HG03565 (cell line): ENCODE results near the gene CAPN11.
"Not testable (repeated sequence)": the region's sequence is repeated elsewhere in the genome, so short reads cannot be mapped to it uniquely, and the experiment has no call there.

Experiments
- ATAC-seq: cut with Tn5 transposase; IDR thresholded peaks from one replicate; pipeline ENCODE4 v1.9.1; 2021; ENCODE audit warnings: mild to moderate bottlenecking, moderate library complexity; ENCODE audit not compliant: unreplicated experiment

Gene CAPN11

DNA sequence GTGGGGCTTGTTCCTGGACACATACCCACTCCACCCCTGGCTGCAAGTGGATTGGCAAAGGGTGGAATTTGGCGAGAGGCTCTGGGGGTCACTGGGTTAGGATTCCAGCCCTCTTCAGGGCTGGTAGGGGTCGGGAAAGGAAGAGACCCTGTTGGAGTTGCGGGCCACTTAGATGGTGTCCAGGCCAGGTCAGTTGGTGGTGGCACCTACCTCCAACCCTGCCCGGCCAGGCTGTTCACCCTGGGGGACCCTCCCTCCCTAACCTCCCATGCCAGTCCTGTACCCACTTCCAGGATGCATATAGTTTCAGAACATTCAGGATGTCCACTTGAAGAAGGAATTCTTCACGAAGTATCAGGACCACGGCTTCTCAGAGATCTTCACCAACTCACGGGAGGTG lies 21.0 kb downstream of the CAPN11 start:
- ATAC-seq: no peak

DNA sequence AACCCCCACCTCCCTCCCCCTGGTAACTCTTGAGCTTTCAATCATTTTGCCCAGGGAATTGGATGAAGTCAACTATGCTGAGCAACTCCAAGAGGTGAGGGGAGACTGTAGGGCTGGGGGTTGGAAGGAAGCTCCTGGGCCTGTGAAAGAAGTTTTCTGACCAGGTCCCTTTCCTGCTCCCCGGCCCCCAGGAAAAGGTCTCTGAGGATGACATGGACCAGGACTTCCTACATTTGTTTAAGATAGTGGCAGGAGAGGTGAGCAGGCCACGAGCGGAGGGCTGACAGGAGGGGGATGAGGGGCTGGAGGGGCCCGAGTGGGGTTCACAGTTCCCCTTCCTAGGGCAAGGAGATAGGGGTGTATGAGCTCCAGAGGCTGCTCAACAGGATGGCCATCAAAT lies 21.8 kb downstream of the CAPN11 start:
- ATAC-seq: no peak

DNA sequence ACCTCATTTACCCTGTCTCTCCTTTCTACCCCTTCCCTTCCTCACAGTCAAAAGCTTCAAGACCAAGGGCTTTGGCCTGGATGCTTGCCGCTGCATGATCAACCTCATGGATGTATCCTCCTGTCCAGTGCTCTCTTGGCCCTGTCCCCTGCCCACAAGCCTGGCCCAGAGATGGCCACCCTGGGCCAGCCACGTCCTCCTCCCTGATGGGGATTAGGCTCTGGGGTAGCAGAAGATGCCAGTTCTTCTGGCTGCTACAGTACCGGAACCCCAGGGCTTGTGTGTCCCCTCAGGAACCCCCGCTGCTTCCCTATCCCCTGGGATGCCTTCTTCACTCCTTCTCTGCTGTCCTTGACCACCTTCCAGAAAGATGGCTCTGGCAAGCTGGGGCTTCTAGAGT lies 22.3 kb downstream of the CAPN11 start:
- ATAC-seq: no peak

DNA sequence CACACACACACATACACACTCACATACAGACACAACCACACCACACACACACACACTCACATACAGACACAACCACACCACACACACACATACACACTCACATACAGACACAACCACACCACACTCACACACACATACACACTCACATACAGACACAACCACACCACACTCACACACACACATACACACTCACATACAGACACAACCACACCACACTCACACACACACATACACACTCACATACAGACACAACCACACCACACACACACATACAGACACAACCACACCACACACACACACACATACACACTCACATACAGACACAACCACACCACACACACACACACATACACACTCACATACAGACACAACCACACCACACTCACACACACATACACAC lies 23.2 kb downstream of the CAPN11 start:
- not testable (repeated sequence) for ATAC-seq

DNA sequence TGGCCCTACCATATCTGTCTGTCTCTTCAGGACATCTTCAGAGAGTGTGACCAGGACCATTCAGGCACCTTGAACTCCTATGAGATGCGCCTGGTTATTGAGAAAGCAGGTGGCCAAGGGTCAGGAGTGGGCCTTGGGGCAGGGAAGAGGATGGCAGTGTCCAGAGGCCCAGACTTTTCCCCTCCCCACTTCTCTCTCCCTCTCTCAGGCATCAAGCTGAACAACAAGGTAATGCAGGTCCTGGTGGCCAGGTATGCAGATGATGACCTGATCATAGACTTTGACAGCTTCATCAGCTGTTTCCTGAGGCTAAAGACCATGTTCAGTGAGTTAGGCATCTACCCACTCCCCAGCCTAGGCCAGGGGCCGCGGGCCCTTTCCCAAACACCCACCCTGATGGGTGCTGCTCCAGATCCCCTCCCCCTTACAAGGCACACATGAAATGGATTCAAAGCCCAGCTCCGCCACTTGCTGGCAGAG lies 24.3 kb downstream of the CAPN11 start:
- ATAC-seq: no peak

DNA sequence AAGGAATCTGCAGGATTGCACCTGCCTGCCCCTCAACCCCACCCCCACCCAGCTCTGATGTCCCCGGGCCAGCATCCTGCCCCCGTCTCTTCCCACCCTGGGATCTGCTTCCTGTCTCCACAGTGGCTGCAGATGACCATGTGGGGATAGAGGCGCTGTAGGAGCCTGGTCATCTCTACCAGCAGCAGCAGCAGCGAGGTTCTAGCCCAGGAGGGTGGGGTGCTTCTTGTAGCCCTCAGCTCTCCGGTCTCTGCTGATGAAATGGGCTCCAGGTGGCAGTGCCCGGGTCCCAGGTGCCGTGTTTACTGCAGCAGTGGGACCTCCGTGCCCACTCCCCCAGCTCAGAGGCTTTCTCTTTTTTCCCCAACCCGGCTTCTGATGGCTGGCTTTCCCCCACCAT lies 25.2 kb downstream of the CAPN11 start:
- ATAC-seq: no peak

DNA sequence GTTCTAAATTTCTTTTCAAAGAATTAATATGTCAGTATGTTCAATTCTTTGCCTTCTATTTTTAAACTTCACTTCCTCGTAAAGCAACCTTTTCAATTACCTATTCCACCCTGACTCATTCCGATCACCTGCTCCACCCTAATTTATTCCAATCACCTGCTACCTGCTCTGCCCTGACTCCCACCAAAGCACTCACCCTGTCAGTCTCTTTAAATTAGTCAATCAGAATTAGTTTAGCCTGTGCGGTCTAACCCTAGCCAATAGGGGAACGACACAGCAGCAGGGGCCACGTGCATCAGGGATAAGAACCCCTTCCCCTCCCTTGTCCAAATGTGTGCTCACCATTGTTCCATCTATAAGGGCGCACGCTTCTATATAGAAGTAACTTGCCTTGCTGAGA lies 26.7 kb downstream of the CAPN11 start:
- ATAC-seq: not testable (repeated sequence)

DNA sequence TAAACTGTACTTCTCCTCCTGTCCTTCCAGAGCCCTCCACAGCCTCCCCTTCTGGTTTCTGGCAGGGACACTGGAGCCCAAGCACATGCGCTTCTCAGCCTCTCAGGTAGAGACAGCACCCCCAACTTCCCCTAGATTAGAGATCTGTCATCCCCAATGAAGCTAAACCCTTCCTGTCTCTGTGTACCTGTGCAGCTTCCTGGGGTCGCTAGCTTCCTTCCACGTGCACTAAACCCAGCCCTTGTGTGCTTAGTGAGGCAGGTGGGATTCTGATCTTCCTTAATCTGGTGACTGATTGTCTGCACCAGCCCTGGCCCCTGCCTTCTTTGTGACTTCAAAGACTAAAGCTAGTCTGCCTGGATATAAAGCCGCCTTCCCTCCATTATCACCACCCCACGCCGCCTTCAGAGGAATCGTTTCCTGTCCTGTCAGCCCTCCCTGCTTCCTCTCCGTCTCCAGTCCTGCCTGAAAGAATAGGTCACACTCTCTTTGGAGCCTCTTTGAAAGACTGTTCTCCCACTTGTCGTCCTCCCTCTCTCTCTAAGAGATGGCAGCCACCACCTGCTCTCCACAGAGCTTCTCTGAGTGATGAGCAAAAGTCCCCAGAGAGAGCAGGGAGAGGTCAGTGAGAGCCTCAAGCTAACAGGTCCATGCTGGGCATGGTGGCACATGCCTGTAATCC lies 27.5 kb downstream of the CAPN11 start:
- no peak for ATAC-seq

DNA sequence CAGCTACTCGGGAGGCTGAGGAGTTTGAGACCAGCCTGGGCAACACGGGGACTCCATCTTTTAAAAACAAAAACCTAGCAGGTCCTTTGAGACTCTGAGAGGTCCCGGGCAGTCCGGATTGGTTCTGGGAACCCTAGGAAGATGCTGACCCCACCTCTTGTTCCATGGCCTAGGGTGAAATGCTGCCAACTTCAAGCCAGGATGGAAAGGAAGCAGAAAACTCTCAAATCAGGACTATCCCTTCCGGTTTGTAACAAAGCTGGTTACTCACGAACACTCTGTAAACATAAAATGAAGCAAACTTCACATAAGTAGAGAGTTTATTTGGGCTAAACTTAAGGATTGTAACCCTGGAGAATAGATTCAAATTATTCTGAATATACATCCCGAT lies 28.0 kb downstream of the CAPN11 start:
- no peak for ATAC-seq

DNA sequence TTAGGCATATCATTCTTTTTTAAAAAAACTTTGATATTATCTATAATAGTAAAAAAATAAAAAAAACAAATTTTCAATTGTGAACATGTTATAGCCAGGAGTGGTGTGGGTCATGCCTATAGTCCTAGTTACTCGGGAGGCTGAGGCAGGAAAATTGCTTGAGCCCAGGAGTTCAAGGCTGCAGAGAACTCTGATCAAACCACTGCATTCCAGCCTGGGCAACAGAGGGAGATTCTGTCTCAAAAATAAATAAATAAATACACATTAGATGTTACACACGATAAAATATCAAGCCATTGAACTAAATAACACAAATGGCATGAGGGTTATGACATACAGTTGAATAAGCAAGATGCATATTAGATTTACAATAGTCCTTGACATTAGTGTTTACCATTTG lies 30.2 kb downstream of the CAPN11 start:
- no peak for ATAC-seq

DNA sequence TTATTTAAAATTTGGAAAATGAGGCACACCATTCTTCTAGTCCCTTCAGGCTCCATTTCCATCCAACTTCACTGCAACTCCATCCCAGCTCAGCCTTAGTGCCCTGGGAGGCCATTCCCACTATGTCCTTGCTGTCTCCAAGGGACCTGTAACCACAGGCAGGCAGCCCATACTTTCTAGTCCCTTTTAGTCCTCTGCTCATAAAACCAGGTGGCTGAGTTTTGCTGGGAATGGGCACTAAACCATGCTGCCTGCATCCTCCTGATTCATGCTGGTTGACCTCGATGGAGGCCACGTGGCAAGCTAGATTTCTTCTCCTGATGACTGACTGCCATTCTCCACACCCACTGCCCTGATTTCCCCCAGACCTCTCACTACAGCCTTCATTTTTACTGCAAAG lies 30.6 kb downstream of the CAPN11 start:
- no peak for ATAC-seq

DNA sequence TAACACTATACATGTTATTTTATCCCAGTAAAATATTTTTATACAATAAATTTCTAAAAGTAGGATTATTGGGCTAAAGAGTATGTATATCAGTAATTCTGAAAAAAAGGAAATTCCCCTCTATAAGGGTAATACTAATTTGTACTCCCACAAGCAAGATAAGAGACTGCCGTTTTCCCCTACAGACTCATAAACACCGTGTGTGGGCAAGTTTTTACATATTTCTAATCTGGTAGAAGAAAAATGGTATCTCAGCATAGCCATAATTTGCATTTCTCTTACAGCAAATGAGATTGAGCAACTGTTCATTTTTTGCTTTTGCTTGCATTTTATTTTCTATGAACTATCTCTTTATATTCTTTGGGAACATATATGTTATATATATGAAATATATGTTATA lies 32.1 kb downstream of the CAPN11 start:
- ATAC-seq: no peak

DNA sequence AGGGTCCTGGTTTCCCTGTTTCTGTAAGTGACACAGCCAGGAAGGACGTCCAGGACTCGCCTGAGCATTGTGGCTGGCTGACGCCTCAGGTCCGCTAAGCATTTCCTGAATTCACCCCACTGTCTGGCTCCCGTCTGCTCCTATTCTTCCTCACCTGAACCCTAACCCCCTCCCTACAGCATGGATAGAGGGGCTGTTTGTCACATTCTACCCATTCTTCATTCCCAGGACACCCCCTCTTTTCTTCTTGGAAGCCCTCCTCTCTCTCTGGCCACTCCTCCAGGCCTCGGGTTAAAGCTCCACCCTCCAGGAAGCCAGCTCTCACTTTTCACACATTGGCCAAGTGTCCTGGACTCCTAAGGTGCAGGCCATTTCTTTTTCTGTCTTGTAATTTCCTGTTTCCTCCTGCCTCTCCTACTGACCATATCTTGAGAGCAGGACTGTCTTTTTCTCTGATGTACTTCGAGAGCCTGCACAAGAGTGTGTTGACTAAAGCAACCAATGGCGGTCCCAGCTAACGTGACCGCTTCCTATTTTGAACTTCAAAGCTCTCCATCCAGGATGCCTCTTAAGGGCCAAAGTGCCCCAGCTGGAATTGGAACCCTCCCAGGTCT lies 33.9 kb downstream of the CAPN11 start:
- no peak for ATAC-seq

DNA sequence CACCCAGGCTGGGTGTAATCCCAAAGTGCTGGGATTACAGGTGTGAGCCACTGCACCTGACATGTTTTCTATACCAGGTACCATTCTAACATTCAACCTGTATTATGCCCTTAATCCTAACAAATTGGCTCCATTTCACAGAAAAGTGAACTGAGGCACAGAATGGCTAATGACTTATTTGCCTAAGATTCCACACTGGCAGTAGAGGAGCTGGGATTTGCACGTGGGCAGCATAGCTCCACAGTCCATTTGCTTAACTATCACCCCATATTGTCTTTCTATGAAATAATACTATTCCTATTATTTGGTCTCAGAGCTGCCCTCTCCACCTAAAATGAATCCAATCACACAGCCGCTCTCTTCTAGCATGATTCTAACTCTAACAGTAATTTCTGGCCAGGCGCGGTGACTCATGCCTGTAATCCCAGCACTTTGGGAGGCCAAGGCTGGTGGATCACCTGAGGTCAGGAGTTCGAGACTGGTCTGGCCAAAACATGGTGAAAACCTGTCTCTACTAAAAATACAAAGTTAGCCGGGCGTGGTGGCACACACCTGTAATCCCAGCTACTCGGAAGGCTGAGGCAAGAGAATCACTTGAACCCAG lies 34.8 kb downstream of the CAPN11 start:
- ATAC-seq: no peak

DNA sequence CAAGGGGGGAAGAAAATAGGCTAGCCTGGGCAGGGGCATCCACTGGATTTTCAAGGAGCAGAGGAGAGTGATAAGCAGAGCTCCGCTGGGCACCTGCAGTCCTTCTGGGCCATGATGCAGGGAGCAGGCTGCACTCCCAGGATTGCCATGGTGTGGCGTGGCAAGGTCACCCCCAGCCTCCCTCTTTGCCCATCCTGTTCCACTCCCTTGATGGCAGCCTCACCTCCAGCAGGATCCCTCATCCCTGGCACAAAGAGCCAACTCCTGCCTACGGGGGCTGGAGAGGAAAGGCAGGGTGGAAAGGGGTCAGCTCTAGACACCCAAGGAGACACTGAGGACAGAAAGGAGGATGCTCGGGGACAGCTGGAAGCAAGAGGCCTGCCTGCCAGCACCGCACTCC lies 35.7 kb downstream of the CAPN11 start:
- ATAC-seq: no peak

DNA sequence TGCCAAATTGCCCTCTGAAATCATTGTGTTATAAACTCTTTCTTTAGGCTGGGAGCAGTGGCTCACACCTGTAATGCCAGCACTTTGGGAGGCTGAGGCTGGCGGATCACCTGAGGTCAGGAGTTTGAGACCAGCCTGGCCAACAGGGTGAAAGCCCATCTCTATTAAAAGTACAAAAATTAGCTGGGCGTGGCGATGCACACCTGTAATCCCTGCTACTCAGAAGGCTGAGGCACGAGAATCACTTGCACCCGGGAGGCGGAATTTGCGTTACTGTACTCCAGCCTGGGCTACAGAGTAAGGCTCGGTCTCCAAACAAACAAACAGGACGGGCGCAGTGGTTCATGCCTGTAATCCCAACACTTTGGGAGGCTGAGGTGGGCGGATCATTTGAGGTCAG lies 37.7 kb downstream of the CAPN11 start:
- ATAC-seq: not testable (repeated sequence)

DNA sequence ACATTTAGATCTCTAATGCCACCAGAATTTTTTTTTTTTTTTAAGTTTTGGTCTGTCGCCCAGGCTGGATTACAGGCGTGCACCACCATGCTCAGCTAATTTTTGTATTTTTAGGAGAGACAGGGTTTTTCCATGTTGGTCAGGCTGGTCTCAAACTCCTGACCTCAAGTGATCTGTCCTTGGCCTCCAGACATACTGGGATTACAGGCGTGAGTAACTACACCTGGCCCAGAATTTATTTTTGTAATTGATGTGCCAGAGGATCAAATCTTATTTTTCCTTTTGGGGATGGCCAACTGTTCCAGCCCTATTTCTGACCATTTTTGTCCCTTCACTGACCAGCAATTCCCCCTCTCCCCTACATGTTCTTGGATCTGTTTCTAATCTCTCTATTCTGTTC lies 40.1 kb downstream of the CAPN11 start:
- ATAC-seq: no peak

DNA sequence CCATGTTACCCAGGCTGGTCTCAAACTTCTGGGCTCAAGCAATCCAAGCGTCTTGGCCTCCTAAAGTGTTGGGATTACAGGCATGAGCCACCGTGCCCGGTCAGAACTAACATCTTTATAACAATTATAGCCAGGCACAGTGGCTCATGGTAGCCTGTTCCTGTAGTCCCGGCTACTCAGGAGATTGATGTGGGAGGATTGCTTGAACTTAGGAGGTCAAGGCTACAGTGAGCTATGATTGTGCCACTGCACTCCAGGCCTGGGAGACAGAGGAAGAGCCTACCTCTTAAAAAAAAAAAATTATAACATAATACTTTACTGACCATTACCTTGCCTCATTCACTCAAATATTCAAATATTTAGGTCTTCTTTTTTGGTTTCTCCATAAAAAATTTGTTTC lies 41.3 kb downstream of the CAPN11 start:
- ATAC-seq: no peak

DNA sequence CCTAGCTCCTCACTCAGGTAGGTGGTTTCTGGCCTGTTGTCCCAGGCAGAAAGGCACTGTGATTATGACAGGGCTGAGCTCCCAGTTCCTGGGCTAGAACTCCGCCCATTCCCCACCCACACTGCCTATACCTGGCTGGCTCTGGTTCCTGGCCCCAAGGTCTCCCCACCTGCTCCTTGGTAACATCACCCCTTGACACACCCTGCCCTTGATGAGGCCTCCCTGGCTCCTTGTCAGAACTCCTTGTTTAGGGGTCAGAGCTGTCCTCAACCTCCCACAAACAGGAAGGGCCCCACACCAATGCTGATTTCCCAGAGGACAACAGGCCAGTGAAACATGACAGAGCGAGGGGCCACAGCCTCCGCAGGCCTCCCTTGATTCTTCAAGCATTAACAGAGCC lies 42.6 kb downstream of the CAPN11 start:
- ATAC-seq: no peak

DNA sequence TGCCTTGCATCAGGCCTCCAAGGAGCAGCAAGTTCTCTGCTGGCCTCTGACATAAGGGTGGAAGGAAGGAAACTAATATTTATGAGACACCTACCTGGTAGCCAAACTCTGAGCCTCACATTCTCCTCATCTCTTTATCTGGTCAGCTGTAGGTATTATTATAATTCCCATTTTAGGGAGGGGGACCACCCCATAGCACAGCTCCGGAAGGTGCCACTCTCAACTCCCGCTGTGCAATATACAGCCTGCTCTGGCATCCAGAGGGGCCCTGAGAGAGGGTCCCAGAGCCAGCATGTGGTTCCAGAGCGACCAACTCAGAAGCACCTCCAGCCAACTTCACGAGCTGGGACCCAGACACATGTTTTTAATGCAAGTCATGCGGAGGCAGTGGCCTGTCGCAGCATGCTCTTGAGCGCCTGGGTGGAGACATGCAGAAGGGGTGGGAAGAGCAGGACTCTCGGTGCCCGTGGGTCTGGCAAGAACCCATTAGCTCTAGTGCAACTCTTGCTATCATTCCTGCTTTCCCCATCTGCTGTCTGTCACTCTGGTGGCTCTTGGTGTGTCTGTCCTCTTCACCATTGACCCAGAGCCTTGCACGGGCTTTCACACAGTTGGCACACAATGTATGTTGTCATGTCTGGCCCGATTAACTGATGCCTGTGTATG lies 43.2 kb downstream of the CAPN11 start:
- no peak for ATAC-seq

DNA sequence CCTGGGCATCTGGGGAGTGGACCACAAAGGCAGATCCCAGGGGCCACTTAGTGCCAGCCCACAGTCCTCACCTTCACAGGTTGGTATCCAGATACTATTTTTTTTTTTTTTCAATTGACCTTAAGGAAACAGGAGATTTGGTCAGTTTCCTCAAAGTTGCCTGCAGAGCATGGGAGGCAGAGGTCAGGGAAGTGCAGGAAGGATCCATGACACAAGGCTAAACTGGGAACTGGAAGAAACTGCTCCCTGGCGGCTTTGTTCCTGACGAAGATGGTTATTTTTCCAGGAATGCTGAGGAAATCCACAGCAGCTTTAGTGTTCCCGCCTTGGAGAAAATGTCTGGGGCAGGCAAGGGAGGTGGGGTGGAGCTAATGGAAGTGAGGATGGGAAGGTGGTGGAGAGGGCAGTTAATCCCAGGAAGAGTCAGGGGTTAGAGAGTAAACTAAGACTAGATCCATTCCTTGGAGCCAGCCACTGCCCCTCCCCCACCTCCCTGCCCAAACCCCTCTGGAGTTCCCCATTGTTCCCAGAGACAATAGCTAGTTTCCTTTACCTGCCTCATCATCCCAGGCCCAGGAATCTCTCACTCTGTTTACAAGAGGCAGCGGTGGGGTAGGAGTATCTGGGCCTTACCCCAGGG lies 43.8 kb downstream of the CAPN11 start:
- ATAC-seq: no peak
